ENCODE data around the gene WWOX. TPM values are rescaled to one million over a fixed set of nuclear protein-coding genes. Genes with fewer than 3 reads are reported as not detected.

WWOX gene
- total and polyA plus RNA-seq, 2 of the 4 experiments (the other 2 are of a cell fraction), result 2.7 to 5.4 TPM

- ATAC-seq (ENCODE audit: low read depth) (no peak), DNase-seq (no peak)
- H2AFZ ChIP-seq (replicated peaks; ENCODE audit: low read length, poor library complexity), result no peak overlapping the region
- H3K4ac ChIP-seq (ENCODE audit: low read depth, low read length), result no peak overlapping the region
- no peaks in the 10 kb centered on the region for H3K27me3 ChIP-seq (ENCODE audit: control insufficient read depth, insufficient read depth, low read length)
- H3K18ac ChIP-seq (ENCODE audit: low read depth, low read length), result no peak overlapping the region
- H2AK9ac ChIP-seq (replicated peaks; ENCODE audit: low read depth, low read length, poor library complexity), result no peak overlapping the region
- H4K20me1 ChIP-seq (ENCODE audit: insufficient read depth, low read length), result no peaks in the 10 kb centered on the region
- no peaks in the 10 kb centered on the region for H3K79me1 ChIP-seq (ENCODE audit: low read depth in 1 of 2, low read length in 2 of 2)
- H3K9ac ChIP-seq (ENCODE audit: low read depth, low read length), result no peak overlapping the region
- no peak overlapping the region for H3K23ac ChIP-seq (ENCODE audit: low read depth, low read length)
- CTCF ChIA-PET, result no interaction called here
- H2BK20ac ChIP-seq (ENCODE audit: low read depth, low read length), result no peak overlapping the region
- H3K36me3 ChIP-seq (ENCODE audit: control insufficient read depth, insufficient read depth, low read length), result no peaks in the 10 kb centered on the region
- H3K4me2 ChIP-seq (ENCODE audit: low read depth, low read length), result no peak overlapping the region
- H2BK5ac ChIP-seq (ENCODE audit: low read depth, low read length, poor library complexity, severe bottlenecking), result no peak overlapping the region
- H2BK120ac ChIP-seq (ENCODE audit: low read depth, low read length), result no peak overlapping the region
- H3K14ac ChIP-seq (replicated peaks; ENCODE audit: low read depth, low read length), result no peak overlapping the region
- no peak overlapping the region for H3K27ac ChIP-seq (ENCODE audit: insufficient read depth, low read length)
- POLR2A ChIA-PET (ENCODE audit: unreplicated experiment), result no interaction called here
- no peak overlapping the region for H4K5ac ChIP-seq (ENCODE audit: low read depth, low read length)
- WGBS, 2 experiments (ENCODE audit: extremely low coverage in 2 of 2, insufficient read length in 1 of 2), result 72% methylated on average over 4 of the region's 15 CpGs; no CpG with 5 or more reads in 1 of the 2 experiments
- no peak overlapping the region for H3K56ac ChIP-seq (ENCODE audit: extremely low read depth, insufficient read depth, low read length)
- no peak overlapping the region for H4K91ac ChIP-seq (ENCODE audit: insufficient read depth, low read depth, low read length)
- TF ChIP-seq FOS (IDR thresholded peaks at IDR 0.05; ENCODE audit: low read depth, low read length), result no peak
- H3K9me1 ChIP-seq (ENCODE audit: insufficient read depth, low read length), result no peaks in the 10 kb centered on the region
- no peak overlapping the region for H3K4me3 ChIP-seq (ENCODE audit: insufficient read depth, low read depth, low read length)
- no TSS peak for BruUV-seq (replicated peaks)
- H2BK15ac ChIP-seq (ENCODE audit: low read depth, low read length), result no peak overlapping the region
- in situ Hi-C loops (cut with MboI; ENCODE audit: low sequenced_read_pairs), result no loop called here
- no peak overlapping the region for H4K8ac ChIP-seq (ENCODE audit: low read depth in 2 of 2, low read length in 2 of 2)
- H3K4me1 ChIP-seq (ENCODE audit: control insufficient read depth, insufficient read depth, low read length), result no peaks in the 10 kb centered on the region
- no peak overlapping the region for H2AK5ac ChIP-seq (ENCODE audit: low read depth, low read length)
- dilution Hi-C loops (cut with HindIII; ENCODE audit: low sequenced_read_pairs, unreplicated experiment), result no loop called here
- intact Hi-C loops (cut with micrococcal nuclease), result no loop called here
- H3K9me3 ChIP-seq (ENCODE audit: control insufficient read depth, insufficient read depth, low read length), result peaks cover 19% of the 10 kb centered on the region
Measured at GRCh38 chr16:78485188-78485916, 385.9 kb downstream of the WWOX start.
